Stimulated activated CD4-positive, alpha-beta T cell treated with anti-CD3 and anti-CD28 coated beads, Interleukin-1b, Interleukin-23, amount 100 ng/mL, for 24 hours (primary cell): ENCODE data around the gene RNU1-4.
A peak's percentile ranks its signal among the peaks of the same experiment; 100 is the strongest.
"Not testable (repeated sequence)": the region's sequence is repeated elsewhere in the genome, so short reads cannot be mapped to it uniquely, and the experiment has no call there.

Experiments used
- DNase-seq, 4 experiments: peaks; one replicate each; pipeline ENCODE4 v3.0.0-alpha.2; 2020; ENCODE audit warnings: low read depth in 4 of 4, low spot score in 1 of 4

Gene RNU1-4

GRCh38 chr1:16727190-16728111 lies 12.9 kb upstream of the RNU1-4 start:
- peak in 3 of 4 experiments; percentile 31 to 57 (median 54) for DNase-seq

- DNase-seq = not testable (repeated sequence)
Measured at GRCh38 chr1:16728243-16728949, 11.9 kb upstream of the RNU1-4 start.

DNA sequence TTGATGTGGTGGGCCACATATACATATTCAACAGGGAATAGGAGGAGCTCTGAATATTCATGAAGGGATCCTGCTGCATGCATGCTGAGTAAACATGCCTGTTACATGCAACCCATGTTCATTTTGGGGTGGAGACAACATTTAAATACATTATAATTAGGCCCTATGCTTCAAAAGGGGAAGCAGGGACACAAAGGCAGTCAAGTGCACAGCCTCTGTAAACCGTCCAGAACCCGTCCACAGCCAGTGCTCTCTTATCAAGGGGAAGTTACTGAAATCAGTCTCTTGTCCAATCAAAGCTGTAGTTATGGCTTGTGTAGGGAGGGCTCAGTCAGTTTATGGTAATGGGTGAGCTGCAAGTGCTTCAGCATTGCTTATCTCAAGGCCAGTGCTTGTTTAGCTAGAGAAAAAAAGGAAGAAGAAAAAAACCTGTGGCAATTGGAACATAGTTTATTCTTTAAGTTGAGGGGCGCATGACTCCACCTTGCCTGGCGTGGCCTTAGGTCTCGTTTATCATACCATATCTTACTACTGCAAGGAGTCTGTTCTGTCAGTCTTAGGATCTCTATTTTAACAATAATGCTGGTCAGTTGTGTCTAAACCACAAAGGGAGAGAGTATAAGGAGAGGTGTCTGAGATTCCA lies 7.9 kb upstream of the RNU1-4 start:
- DNase-seq = not testable (repeated sequence)

DNA sequence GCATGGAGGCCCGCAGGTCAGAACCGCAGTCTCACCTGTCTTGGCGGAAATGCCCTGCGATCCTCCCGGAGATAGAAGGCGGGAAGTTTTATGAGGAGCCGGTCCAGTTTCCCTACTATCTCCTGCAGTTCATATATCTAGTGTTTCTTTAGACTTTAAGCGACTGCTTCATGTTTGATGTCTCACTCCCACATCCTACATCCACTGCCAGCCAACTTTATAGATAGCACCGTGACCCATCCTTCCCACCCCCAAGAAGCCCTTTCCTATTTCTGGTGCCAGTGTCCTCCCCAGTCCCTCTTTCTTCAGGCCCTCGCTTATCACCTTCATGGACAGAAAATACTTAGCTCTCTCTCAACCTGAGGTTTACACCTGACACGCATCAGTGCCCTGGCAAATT lies 914 bp downstream of the RNU1-4 start:
- not testable (repeated sequence) for DNase-seq

DNA sequence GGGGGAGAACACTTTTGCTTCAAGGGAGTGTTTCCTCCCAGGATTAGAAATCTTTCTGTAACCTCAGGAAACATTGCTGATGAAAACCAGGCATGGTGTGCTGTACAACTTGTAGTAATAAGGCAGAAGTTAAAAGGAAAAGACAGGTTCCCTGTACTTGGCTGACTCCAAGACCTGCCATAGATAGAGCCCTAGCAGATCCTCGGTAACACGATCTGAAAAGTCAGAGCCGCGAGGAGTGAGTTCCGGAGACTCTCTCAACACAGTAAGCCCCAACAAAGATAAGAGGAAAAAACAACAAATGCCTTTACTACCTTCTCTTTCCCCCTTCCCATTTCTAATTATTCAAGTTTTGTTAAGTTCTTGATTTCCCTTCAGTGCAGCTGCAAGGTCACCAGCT lies 7.3 kb downstream of the RNU1-4 start:
- DNase-seq = not testable (repeated sequence)

GRCh38 chr1:16748710-16749109 lies 8.4 kb downstream of the RNU1-4 start:
- not testable (repeated sequence) for DNase-seq

GRCh38 chr1:16749910-16750888 lies 9.9 kb downstream of the RNU1-4 start:
- DNase-seq = not testable (repeated sequence)

DNA sequence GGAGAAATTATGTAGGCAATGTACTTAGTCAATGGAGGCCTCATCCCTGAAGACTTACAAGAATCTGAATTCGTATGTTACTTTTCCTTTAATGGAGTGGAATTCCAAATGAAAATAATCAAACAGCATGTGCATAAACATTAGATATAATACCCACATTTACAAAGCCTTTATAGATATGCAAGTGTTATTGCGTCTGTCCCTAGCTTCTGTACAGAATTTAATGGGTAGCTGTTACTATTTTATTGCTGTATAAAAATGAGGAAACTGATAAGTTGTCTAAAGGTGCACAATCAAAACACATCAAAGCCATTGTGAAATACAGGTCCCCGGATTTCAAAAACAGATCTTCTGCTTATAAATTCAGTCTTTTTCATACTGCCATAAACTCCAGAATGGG lies 12.5 kb downstream of the RNU1-4 start:
- DNase-seq = not testable (repeated sequence)

- DNase-seq = not testable (repeated sequence)
Measured at GRCh38 chr1:16755385-16755784, 15.1 kb downstream of the RNU1-4 start.

DNA sequence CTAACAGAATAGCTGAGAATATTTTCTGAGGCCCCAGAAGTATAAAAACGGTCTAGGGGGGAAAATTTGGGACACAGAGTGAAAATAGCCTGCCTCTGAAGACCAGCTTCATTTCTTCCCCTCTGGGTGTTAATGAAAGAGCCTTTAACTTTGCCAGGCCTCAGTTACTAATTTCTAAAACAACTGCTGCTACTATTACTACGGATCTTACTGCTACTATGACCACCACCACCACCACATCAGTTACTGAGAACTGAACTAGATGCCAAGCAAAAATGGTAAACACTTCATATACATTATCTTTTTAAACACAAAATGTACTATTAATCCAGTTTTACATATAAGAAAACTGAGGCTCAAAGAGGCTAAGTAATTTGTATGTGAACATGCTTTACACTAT lies 15.6 kb downstream of the RNU1-4 start:
- DNase-seq = not testable (repeated sequence)

DNA sequence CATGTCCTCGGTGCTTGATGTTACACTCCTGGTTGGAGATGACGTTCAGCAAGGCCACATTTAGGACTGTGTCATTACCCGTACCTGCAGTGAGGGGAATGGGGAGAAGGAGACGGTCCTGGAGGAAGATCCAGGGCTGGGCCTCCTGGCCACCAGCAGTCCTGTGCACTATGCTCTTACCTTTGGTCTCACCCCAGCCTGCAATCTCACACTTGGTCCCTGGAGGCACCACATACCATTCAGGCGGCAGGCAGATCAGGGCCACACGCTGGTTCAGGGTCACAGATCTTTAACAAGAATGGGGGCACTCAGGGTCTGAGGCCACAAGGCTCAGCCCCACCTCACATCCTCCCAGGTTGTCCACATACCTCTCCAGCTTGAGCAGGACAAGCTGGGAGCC lies 17.3 kb downstream of the RNU1-4 start:
- not testable (repeated sequence) for DNase-seq

DNA sequence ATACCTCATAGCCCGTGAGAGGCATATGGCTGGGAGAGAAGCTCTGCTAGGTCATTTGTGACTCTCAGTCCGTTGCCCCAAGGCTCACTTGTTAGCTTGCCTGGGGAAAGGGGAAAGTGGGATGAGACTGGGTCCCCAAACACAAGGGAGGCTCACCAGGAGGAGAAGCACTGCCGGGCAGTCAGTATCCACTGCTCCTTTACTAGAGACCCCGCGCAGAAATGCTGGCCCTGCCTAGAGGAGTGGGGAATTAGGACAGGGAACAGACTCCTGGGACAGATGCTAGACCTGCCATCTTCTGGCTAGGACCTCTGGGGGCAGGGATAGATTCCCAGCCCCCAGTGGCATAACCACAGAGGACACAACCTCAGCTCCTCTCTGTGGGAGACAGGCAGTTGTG lies 17.7 kb downstream of the RNU1-4 start:
- DNase-seq = not testable (repeated sequence)

GRCh38 chr1:16759041-16759493 lies 18.8 kb downstream of the RNU1-4 start:
- not testable (repeated sequence) for DNase-seq

GRCh38 chr1:16759650-16760455 lies 19.5 kb downstream of the RNU1-4 start:
- DNase-seq = not testable (repeated sequence)

DNA sequence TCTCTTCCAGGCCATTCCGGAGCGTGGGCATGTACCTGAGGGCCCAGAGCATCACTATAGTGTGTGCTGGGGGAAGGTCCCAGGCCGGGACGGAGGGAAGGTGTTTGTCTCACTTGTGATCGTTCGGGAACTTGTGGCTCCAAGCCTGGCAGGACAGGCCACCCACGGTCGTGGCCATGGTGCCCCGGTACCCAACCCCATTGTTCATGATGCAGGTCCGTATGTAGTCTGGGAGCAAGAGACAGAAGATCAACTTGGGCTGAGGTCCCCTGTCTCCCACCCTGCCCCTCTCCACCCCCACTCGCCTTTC lies 20.1 kb downstream of the RNU1-4 start:
- not testable (repeated sequence) for DNase-seq

GRCh38 chr1:16760801-16761200 lies 20.5 kb downstream of the RNU1-4 start:
- not testable (repeated sequence) for DNase-seq

DNA sequence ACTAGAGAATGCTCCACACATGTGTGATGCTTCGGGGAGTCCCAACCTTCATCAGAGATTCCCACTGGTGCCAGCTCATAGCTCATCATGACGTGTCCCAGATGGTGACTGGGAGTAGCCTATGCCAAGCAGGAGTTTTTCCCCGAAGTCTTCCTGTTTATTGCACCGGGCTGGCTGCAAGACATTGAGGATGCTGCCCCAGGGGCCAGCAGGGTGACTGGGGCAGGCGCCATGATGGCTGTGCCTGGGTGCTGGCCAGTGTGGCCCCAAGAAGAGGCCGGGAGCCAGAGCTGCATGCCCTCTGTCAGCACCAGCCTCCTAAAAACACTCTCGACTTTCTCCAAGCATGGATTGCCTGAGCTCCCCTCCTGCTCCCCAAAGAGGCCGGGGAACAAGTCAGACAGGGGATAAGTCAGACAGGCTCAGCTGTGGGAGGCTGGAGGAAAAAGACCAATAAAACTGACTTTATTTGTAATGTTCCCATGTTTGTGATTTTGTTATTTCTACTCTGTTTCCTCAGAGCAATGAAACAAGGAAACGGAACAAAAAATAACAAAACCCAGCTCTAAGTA lies 24.0 kb downstream of the RNU1-4 start:
- not testable (repeated sequence) for DNase-seq

GRCh38 chr1:16764820-16765655 lies 24.7 kb downstream of the RNU1-4 start:
- DNase-seq = not testable (repeated sequence)
